ENCODE data around the gene TMSB15C. TPM values are rescaled to one million over a fixed set of nuclear protein-coding genes. Genes with fewer than 3 reads are reported as not detected.

Gene TMSB15C
- total RNA-seq, 1 donor from 2014 or later: 3.3 TPM

GRCh38 chrX:104047171-104047570 is 28.9 kb downstream of the TMSB15C start:
- intact Hi-C loops (cut with micrococcal nuclease): no loop called here

- intact Hi-C loops (cut with micrococcal nuclease): no loop called here
These were observed 30.4 kb downstream of the TMSB15C start for GRCh38 chrX:104045642-104046041.

GRCh38 chrX:104041003-104041402 is 35.0 kb downstream of the TMSB15C start:
- intact Hi-C loops (cut with micrococcal nuclease): no loop called here

DNA sequence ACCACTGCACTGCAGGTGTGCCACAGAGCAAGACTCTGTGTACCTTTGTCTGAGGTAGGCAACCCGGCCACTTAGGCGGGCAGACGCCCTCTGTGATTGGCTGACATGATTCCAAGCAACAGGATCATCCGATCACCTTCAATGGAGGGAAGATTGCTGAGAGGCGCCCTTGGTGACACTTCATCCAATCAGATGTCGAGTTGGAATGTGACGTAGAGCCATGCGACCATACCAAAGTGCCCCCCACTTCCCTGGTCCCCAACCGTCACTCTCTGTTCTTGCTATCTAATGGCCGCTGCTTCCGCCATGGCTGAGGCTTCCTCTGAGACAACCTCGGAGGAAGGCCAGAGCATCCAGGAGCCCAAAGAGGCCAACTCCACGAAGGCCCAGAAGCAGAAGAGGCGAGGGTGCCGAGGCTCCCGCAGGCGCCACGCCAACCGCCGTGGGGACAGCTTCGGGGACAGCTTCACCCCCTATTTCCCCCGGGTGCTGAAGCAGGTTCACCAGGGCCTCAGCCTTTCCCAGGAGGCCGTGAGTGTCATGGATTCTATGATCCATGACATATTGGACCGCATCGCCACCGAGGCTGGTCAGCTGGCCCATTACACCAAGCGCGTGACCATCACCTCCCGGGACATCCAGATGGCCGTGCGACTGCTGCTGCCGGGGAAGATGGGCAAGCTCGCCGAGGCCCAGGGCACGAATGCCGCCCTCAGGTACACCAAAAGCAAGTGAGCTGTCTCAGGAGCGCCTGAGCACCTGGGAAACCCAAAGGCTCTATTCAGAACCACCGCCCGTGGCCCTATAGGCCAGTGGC is 36.1 kb downstream of the TMSB15C start, which contains the start of gene H2BW2:
Gene H2BW2 (plus strand): TSS at position 268 of the 817 bp plus-strand sequence. CDS start 39 bp downstream, at position 307.
- intact Hi-C loops (cut with micrococcal nuclease): no loop called here

Other genes with a start within 250 kb of the TMSB15C start
- 0.56 and 0.64 TPM in 2 replicates for gene RAB9B, start 244.0 kb downstream of the TMSB15C start, total RNA-seq
- gene TMSB15B, start 113.6 kb downstream of the TMSB15C start, total RNA-seq: 7.7 and 8.3 TPM in 2 replicates
- gene H2BW1, start 62.5 kb downstream of the TMSB15C start, total RNA-seq: not detected in 2 replicates
- gene H2BW2, start 36.3 kb downstream of the TMSB15C start, total RNA-seq: not detected in 2 replicates
- gene ZCCHC18, start 36.3 kb upstream of the TMSB15C start, total RNA-seq: 0.34 and 0.90 TPM in 2 replicates
- gene SLC25A53, start 80.8 kb upstream of the TMSB15C start, total RNA-seq: 7.1 and 7.5 TPM in 2 replicates
- gene FAM199X, start 90.2 kb upstream of the TMSB15C start, total RNA-seq: 13.4 and 14.0 TPM in 2 replicates
- not detected in 2 replicates for gene ESX1, start 178.7 kb upstream of the TMSB15C start, total RNA-seq

Measured in T-helper 1 cell treated with Interleukin-12 subunit alpha and Interleukin-12 subunit beta and Interleukin-4 antibody, amounts not matched to agents 30 ng/mL and 1 ng/mL, for 36 hours (primary cell).